K562 (cell line): Measurements from ENCODE around the gene MCM7. TPM values are rescaled to one million over a fixed set of nuclear protein-coding genes. Genes with fewer than 3 reads are reported as not detected.

Experiments used
- BRCA1 ChIP-seq, 2 experiments: fragments of 450-650 bp in 1 of 2; sonication (generic) in 1 of 2; formaldehyde crosslinking in 1 of 2; IDR thresholded peaks; 2 replicates each; pipeline versions ENCODE4 v1.5.0 to v1.6.1; 2017 to 2020; ENCODE audit warnings: mild to moderate bottlenecking in 1 of 2, missing genetic modification reagents in 1 of 2
- ELF1 ChIP-seq: fragments of 200-800 bp; sonication (Bioruptor generic); IDR thresholded peaks from 2 replicates; pipeline ENCODE4 v1.6.1; 2016; ENCODE audit warnings: missing genetic modification characterization, missing compliant biosample characterization
- FOXA3 ChIP-seq, 2 experiments: fragments of 450-650 bp in 1 of 2; sonication (generic) in 1 of 2; formaldehyde crosslinking; IDR thresholded peaks in 1 of 2; conservative IDR thresholded peaks in 1 of 2; 2 replicates each; pipeline versions ENCODE4 v1.4.0 to v1.8.0; 2020 to 2022; ENCODE audit warnings: mild to moderate bottlenecking in 2 of 2, missing genetic modification reagents in 1 of 2
- GABPA ChIP-seq: fragments of 200-800 bp; sonication (Bioruptor generic); conservative IDR thresholded peaks from 2 replicates; pipeline ENCODE4 v1.6.1; 2016; ENCODE audit warnings: low read depth, missing genetic modification characterization, missing compliant biosample characterization
- GABPB1 ChIP-seq: sonication (generic); formaldehyde crosslinking; IDR thresholded peaks from 2 replicates; pipeline ENCODE4 v1.8.0; 2022; ENCODE audit warnings: mild to moderate bottlenecking, missing genetic modification reagents
- HDAC2 ChIP-seq: fragments of 450-650 bp; IDR thresholded peaks from 2 replicates; pipeline ENCODE4 v1.6.1; 2016; ENCODE audit warnings: mild to moderate bottlenecking
- HMGN3 ChIP-seq: IDR thresholded peaks from 2 replicates; pipeline ENCODE4 v1.6.1; 2011; ENCODE audit warnings: borderline replicate concordance, low read depth, mild to moderate bottlenecking, mixed read lengths, low read length; ENCODE audit not compliant: insufficient read length; ENCODE audit errors: extremely low read depth
- HSF4 ChIP-seq: fragments of 250-450 bp; sonication (Bioruptor Pico); IDR thresholded peaks from 2 replicates; pipeline ENCODE4 v2.1.2; 2022; ENCODE audit warnings: mild to moderate bottlenecking, moderate library complexity, borderline replicate concordance
- ILF3 ChIP-seq: fragments of 450-650 bp; IDR thresholded peaks from 2 replicates; pipeline ENCODE4 v1.6.1; 2018; ENCODE audit warnings: antibody characterized with exemption, mild to moderate bottlenecking, moderate library complexity, borderline replicate concordance
- KAT7 ChIP-seq: sonication (generic); formaldehyde crosslinking; IDR thresholded peaks from 2 replicates; pipeline ENCODE4 v1.8.0; 2022; ENCODE audit warnings: missing genetic modification reagents, mild to moderate bottlenecking, borderline replicate concordance
- NR2C1 ChIP-seq, 2 experiments: fragments of 450-650 bp; IDR thresholded peaks; 2 replicates each; pipeline ENCODE4 v1.6.1; 2017; ENCODE audit warnings: mild to moderate bottlenecking in 2 of 2, antibody characterized with exemption in 1 of 2, inconsistent platforms in 1 of 2, missing compliant biosample characterization in 1 of 2, missing genetic modification characterization in 1 of 2
- POLR2B ChIP-seq: fragments of 450-650 bp; IDR thresholded peaks from 2 replicates; pipeline ENCODE4 v1.6.1; 2018; ENCODE audit warnings: low read depth; ENCODE audit not compliant: partially characterized antibody
- PREB ChIP-seq: sonication (generic); formaldehyde crosslinking; IDR thresholded peaks from 2 replicates; pipeline ENCODE4 v1.8.1; 2023; ENCODE audit warnings: mild to moderate bottlenecking, missing genetic modification reagents
- PURB ChIP-seq: sonication (generic); formaldehyde crosslinking; IDR thresholded peaks from 2 replicates; pipeline ENCODE4 v1.9.0; 2021; ENCODE audit warnings: low read depth, mild to moderate bottlenecking, missing genetic modification reagents
- RBFOX2 ChIP-seq: fragments of 200-400 bp; formaldehyde crosslinking; IDR thresholded peaks from 2 replicates; pipeline ENCODE4 v1.6.1; 2017; ENCODE audit warnings: low read depth, mild to moderate bottlenecking, low read length, moderate library complexity
- RFX7 ChIP-seq: fragments of 250-450 bp; sonication (Bioruptor Pico); IDR thresholded peaks from 2 replicates; pipeline ENCODE4 v1.5.1; 2021; ENCODE audit warnings: mild to moderate bottlenecking
- SP2 ChIP-seq: IDR thresholded peaks from 2 replicates; pipeline ENCODE4 v1.6.1; 2011; ENCODE audit warnings: mild to moderate bottlenecking, low read depth, low read length, moderate library complexity; ENCODE audit not compliant: poor library complexity, severe bottlenecking; ENCODE audit errors: extremely low read depth
- STAT5A ChIP-seq: IDR thresholded peaks from 2 replicates; pipeline ENCODE4 v1.6.1; 2012; ENCODE audit warnings: low read length, inconsistent platforms, borderline replicate concordance
- THRAP3 ChIP-seq: fragments of 450-650 bp; IDR thresholded peaks from 2 replicates; pipeline ENCODE4 v1.6.1; 2016; ENCODE audit warnings: mild to moderate bottlenecking, inconsistent platforms, borderline replicate concordance
- ZC3H4 ChIP-seq: sonication (generic); formaldehyde crosslinking; IDR thresholded peaks from 2 replicates; pipeline ENCODE4 v1.9.0; 2021; ENCODE audit warnings: missing genetic modification reagents, borderline replicate concordance
- ZFPM2 ChIP-seq: fragments of 250-450 bp; sonication (Bioruptor Pico); IDR thresholded peaks from 2 replicates; pipeline ENCODE4 v1.5.1; 2022; ENCODE audit warnings: mild to moderate bottlenecking
- ZNF76 ChIP-seq: fragments of 250-450 bp; sonication (Bioruptor Pico); IDR thresholded peaks from 2 replicates; pipeline ENCODE4 v1.4.0; 2020; ENCODE audit warnings: mild to moderate bottlenecking, moderate library complexity, borderline replicate concordance
- ZSCAN29 ChIP-seq: fragments of 450-650 bp; IDR thresholded peaks from 2 replicates; pipeline ENCODE4 v1.6.1; 2017
- polyA plus RNA-seq, 8 experiments: library from polyadenylated mRNA; depleted of rRNA in 4 of 8; stranded (reverse) in 5 of 8; unstranded in 3 of 8; fragments of >200 nt; fragmentation: Nextera tagmentation in 2 of 8; fragmentation: Illumina TruSeq in 1 of 8; extraction: Ambion mirVana in 2 of 8; extraction: Trizol in 1 of 8; gene quantifications; 2 replicates each; pipeline versions ENCODE4 v1.2.1 to v1.2.3, GENCODE V29; 2011 to 2014; ENCODE audit warnings: inconsistent platforms in 1 of 8, missing spikeins in 1 of 8
- total RNA-seq, 7 experiments: library from RNA; depleted of rRNA in 6 of 7; stranded (reverse); fragments of >200 nt in 6 of 7; fragmentation: Illumina TruSeq in 2 of 7; extraction: Trizol in 2 of 7; gene quantifications; 2 replicates each; pipeline versions ENCODE4 v1.2.1 to v1.2.3, GENCODE V29; 2011 to 2021; ENCODE audit warnings: low replicate concordance in 1 of 7
- TF ChIP-seq, protein P1 (sequence below): fragments of 450-650 bp; IDR thresholded peaks from 2 replicates; pipeline ENCODE4 v1.6.1; 2017; ENCODE audit warnings: mild to moderate bottlenecking, moderate library complexity
- TF ChIP-seq, protein P2 (sequence below): fragments of 450-650 bp; IDR thresholded peaks from 2 replicates; pipeline ENCODE4 v1.6.1; 2016; ENCODE audit warnings: antibody characterized with exemption

Gene MCM7
- total and polyA plus RNA-seq, 9 of the 15 experiments (the other 6 are each of a cell fraction or from before 2014, with no cell fraction given): 329 to 856 (median 437) TPM

- TF ChIP-seq GABPB1 (no peak), ZC3H4 (CRISPR knock-in tag) (0 out of 2 replicates have a peak, but pooled peaks have one; percentile 72), HMGN3 (peak; percentile 12), ZFPM2 (CRISPR knock-in tag) (no peak), RBFOX2 (no peak), KAT7 (CRISPR knock-in tag) (peak; percentile 88), RFX7 (CRISPR knock-in tag) (no peak), FOXA3 (CRISPR knock-in tag; conservative IDR thresholded peaks at IDR 0.05 in 1 of 2, IDR thresholded peaks at IDR 0.05 in 1 of 2) (no peak), ZSCAN29 (no peak), GABPA (tag) (no peak), ILF3 (no peak), BRCA1 (IDR thresholded peaks at IDR 0.05) (no peak), BRCA1 (CRISPR knock-in tag; IDR thresholded peaks at IDR 0.05) (0 out of 2 replicates have a peak, but pooled peaks have one; percentile 32), POLR2B (no peak), ELF1 (tag) (no peak), STAT5A (no peak), PURB (no peak), PREB (CRISPR knock-in tag) (0 out of 2 replicates have a peak, but pooled peaks have one; percentile 52), SP2 (no peak), HSF4 (CRISPR knock-in tag) (no peak), THRAP3 (no peak), ZNF76 (CRISPR knock-in tag) (no peak), HDAC2 (no peak), NR2C1 (IDR thresholded peaks at IDR 0.05) (no peak), NR2C1 (tag; IDR thresholded peaks at IDR 0.05) (no peak)
- TF ChIP-seq, protein P1, sequence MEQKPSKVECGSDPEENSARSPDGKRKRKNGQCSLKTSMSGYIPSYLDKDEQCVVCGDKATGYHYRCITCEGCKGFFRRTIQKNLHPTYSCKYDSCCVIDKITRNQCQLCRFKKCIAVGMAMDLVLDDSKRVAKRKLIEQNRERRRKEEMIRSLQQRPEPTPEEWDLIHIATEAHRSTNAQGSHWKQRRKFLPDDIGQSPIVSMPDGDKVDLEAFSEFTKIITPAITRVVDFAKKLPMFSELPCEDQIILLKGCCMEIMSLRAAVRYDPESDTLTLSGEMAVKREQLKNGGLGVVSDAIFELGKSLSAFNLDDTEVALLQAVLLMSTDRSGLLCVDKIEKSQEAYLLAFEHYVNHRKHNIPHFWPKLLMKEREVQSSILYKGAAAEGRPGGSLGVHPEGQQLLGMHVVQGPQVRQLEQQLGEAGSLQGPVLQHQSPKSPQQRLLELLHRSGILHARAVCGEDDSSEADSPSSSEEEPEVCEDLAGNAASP: no peak
- TF ChIP-seq, protein P2, sequence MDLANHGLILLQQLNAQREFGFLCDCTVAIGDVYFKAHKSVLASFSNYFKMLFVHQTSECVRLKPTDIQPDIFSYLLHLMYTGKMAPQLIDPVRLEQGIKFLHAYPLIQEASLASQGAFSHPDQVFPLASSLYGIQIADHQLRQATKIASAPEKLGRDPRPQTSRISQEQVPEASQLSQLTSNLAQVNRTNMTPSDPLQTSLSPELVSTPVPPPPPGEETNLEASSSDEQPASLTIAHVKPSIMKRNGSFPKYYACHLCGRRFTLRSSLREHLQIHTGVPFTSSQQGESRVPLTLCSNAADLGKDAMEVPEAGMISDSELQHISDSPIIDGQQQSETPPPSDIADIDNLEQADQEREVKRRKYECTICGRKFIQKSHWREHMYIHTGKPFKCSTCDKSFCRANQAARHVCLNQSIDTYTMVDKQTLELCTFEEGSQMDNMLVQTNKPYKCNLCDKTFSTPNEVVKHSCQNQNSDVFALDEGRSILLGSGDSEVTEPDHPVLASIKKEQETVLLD: no peak
Observed at GRCh38 chr7:100127866-100128636, 26.9 kb upstream of the MCM7 start (continued).
